ENCODE results near the gene SPSB3.

SPSB3 gene

GRCh38 chr16:1821861-1822611, 39.7 kb upstream of the SPSB3 start:
- Histone ChIP-seq H3K4me1 (ENCODE audit: control insufficient read depth, low read depth, low read length) (no peaks in the 10 kb centered on the region), H3K36me3 (ENCODE audit: control insufficient read depth, low read depth, low read length) (no peaks in the 10 kb centered on the region), H3K27me3 (ENCODE audit: control insufficient read depth, insufficient read depth, low read length) (no peaks in the 10 kb centered on the region), H3K9me3 (ENCODE audit: control insufficient read depth, low read depth, low read length) (no peaks in the 10 kb centered on the region), H3K27ac (ENCODE audit: low read length) (no peak overlapping the region), H3K9ac (ENCODE audit: low read length) (no peak overlapping the region), H3K4me3 (ENCODE audit: low read length) (no peak overlapping the region)

GRCh38 chr16:1820946-1821290, 38.5 kb upstream of the SPSB3 start:
- Histone ChIP-seq H3K4me1 (ENCODE audit: control insufficient read depth, low read depth, low read length) (no peaks in the 10 kb centered on the region), H3K27ac (ENCODE audit: low read length) (no peak overlapping the region), H3K27me3 (ENCODE audit: control insufficient read depth, insufficient read depth, low read length) (no peaks in the 10 kb centered on the region)

GRCh38 chr16:1820096-1820945, 38.0 kb upstream of the SPSB3 start:
- Histone ChIP-seq H3K27me3 (ENCODE audit: control insufficient read depth, insufficient read depth, low read length) (no peaks in the 10 kb centered on the region), H3K9me3 (ENCODE audit: control insufficient read depth, low read depth, low read length) (no peaks in the 10 kb centered on the region), H3K9ac (ENCODE audit: low read length) (no peak overlapping the region), H3K36me3 (ENCODE audit: control insufficient read depth, low read depth, low read length) (no peaks in the 10 kb centered on the region), H3K4me1 (ENCODE audit: control insufficient read depth, low read depth, low read length) (no peaks in the 10 kb centered on the region), H3K4me3 (ENCODE audit: low read length) (no peak overlapping the region), H3K27ac (ENCODE audit: low read length) (no peak overlapping the region)

More at GRCh38 chr16:1820946-1821290, 38.5 kb upstream of the SPSB3 start:
- H3K36me3 ChIP-seq (ENCODE audit: control insufficient read depth, low read depth, low read length): no peaks in the 10 kb centered on the region
- no peaks in the 10 kb centered on the region for H3K9me3 ChIP-seq (ENCODE audit: control insufficient read depth, low read depth, low read length)
- H3K4me3 ChIP-seq (ENCODE audit: low read length): no peak overlapping the region
- H3K9ac ChIP-seq (ENCODE audit: low read length): no peak overlapping the region

DNA sequence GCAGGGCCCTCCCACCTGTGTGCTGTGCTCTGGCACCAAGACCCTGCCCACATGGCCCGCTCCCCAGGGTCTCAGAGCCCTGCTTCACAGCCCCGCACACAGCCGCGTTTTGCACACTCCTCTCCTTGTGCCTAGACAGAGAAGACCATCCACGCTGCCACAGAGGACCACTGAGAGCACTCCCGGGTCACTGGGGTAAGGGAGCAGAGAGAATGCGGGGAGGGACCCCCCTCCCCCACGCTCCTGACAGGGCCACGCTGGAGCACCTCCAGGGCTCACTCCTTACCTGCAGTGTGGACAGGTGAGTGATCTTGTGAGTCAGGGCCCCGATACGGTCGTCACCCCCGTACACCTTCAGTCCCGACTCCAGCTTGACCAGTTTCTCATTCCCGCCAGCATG, 37.2 kb upstream of the SPSB3 start:
- Histone ChIP-seq H3K4me3 (ENCODE audit: low read length) (no peak overlapping the region), H3K27me3 (ENCODE audit: control insufficient read depth, insufficient read depth, low read length) (no peaks in the 10 kb centered on the region), H3K4me1 (ENCODE audit: control insufficient read depth, low read depth, low read length) (no peaks in the 10 kb centered on the region), H3K36me3 (ENCODE audit: control insufficient read depth, low read depth, low read length) (no peaks in the 10 kb centered on the region), H3K9ac (ENCODE audit: low read length) (no peak overlapping the region), H3K27ac (ENCODE audit: low read length) (no peak overlapping the region), H3K9me3 (ENCODE audit: control insufficient read depth, low read depth, low read length) (no peaks in the 10 kb centered on the region)

DNA sequence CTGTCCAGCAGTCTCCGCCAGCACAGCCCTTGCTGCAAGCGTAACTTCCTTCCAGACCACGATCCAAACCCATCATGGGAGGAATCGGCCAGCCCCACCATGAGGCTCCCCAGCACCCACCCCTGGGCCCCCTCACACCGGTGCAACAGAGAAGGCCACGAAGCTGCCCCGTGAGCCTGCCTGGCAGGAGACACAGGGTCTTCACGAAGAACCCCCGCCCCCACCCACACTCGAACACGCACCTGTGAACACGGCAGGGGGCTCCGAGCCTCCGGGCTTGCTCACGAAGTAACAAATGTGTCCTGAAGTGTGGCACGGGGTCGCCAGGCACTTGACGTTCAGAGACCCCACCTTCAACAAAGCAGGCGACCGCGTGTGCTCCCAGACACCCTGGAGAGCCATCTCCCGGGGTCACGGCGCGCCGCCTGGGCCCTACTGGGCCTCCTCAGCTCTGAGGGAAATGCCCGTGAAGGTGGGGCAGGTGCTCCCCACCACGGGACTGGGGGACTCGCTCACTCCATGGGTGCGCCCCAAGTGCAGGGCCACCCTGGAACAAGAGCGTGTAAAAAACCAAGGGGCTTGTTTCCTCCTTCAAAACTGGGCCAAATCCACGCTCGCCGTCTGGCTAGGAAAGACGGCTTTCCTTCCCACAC, 36.6 kb upstream of the SPSB3 start:
- no peaks in the 10 kb centered on the region for H3K9me3 ChIP-seq (ENCODE audit: control insufficient read depth, low read depth, low read length)
- no peak overlapping the region for H3K9ac ChIP-seq (ENCODE audit: low read length)
- no peaks in the 10 kb centered on the region for H3K27me3 ChIP-seq (ENCODE audit: control insufficient read depth, insufficient read depth, low read length)
- H3K27ac ChIP-seq (ENCODE audit: low read length): no peak overlapping the region
- no peaks in the 10 kb centered on the region for H3K4me1 ChIP-seq (ENCODE audit: control insufficient read depth, low read depth, low read length)
- no peak overlapping the region for H3K4me3 ChIP-seq (ENCODE audit: low read length)
- no peaks in the 10 kb centered on the region for H3K36me3 ChIP-seq (ENCODE audit: control insufficient read depth, low read depth, low read length)

GRCh38 chr16:1818204-1818872, 36.0 kb upstream of the SPSB3 start:
- Histone ChIP-seq H3K27ac (ENCODE audit: low read length) (no peak overlapping the region), H3K27me3 (ENCODE audit: control insufficient read depth, insufficient read depth, low read length) (no peaks in the 10 kb centered on the region), H3K9me3 (ENCODE audit: control insufficient read depth, low read depth, low read length) (no peaks in the 10 kb centered on the region), H3K36me3 (ENCODE audit: control insufficient read depth, low read depth, low read length) (no peaks in the 10 kb centered on the region), H3K4me3 (ENCODE audit: low read length) (no peak overlapping the region), H3K4me1 (ENCODE audit: control insufficient read depth, low read depth, low read length) (no peaks in the 10 kb centered on the region), H3K9ac (ENCODE audit: low read length) (no peak overlapping the region)

DNA sequence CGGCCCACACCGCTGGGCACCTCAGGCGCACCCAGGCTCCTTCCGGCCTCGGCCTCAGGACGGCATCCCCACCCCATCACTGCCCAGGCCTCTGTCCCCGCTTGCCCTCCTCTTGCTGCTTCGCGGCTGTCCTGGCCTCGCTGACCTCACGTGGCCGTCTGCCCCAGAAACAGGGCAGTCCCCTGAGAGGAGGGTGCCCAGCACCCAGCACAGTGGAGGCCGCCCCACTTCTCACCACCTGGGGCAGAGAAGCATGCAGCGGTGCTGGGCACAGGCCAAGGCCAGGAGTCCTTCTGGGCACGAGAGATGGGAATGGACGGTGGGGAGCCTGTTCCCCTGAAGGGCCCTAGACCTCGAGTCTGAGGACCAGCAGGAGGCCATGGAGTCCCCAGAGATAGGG, 35.3 kb upstream of the SPSB3 start:
- H3K27ac ChIP-seq (ENCODE audit: low read length): no peak overlapping the region
- H3K36me3 ChIP-seq (ENCODE audit: control insufficient read depth, low read depth, low read length): no peaks in the 10 kb centered on the region
- H3K9ac ChIP-seq (ENCODE audit: low read length): no peak overlapping the region
- no peaks in the 10 kb centered on the region for H3K9me3 ChIP-seq (ENCODE audit: control insufficient read depth, low read depth, low read length)
- no peaks in the 10 kb centered on the region for H3K4me1 ChIP-seq (ENCODE audit: control insufficient read depth, low read depth, low read length)
- H3K4me3 ChIP-seq (ENCODE audit: low read length): no peak overlapping the region
- no peaks in the 10 kb centered on the region for H3K27me3 ChIP-seq (ENCODE audit: control insufficient read depth, insufficient read depth, low read length)

DNA sequence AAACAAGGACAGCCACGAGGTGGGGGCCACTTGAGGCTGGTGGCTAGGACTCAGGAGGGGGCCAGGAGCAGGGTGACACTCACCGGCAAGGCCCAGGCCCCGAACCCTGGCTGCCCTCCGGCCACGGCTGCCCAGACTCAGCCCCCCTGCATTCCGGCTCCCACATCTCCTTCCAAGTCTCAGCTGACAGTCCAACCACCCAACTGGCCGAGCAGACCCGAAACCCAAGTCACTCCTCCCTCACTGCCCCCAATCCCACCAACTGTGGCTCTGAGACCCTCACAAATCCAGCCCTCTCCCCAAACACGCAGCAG, 34.9 kb upstream of the SPSB3 start:
- H3K9ac ChIP-seq (ENCODE audit: low read length): no peak overlapping the region
- no peaks in the 10 kb centered on the region for H3K9me3 ChIP-seq (ENCODE audit: control insufficient read depth, low read depth, low read length)
- no peaks in the 10 kb centered on the region for H3K27me3 ChIP-seq (ENCODE audit: control insufficient read depth, insufficient read depth, low read length)
- H3K4me1 ChIP-seq (ENCODE audit: control insufficient read depth, low read depth, low read length): no peaks in the 10 kb centered on the region
- H3K27ac ChIP-seq (ENCODE audit: low read length): no peak overlapping the region
- H3K4me3 ChIP-seq (ENCODE audit: low read length): no peak overlapping the region
- H3K36me3 ChIP-seq (ENCODE audit: control insufficient read depth, low read depth, low read length): no peaks in the 10 kb centered on the region

- H3K27ac ChIP-seq (ENCODE audit: low read length): no peak overlapping the region
- no peaks in the 10 kb centered on the region for H3K9me3 ChIP-seq (ENCODE audit: control insufficient read depth, low read depth, low read length)
- H3K27me3 ChIP-seq (ENCODE audit: control insufficient read depth, insufficient read depth, low read length): no peaks in the 10 kb centered on the region
- H3K4me1 ChIP-seq (ENCODE audit: control insufficient read depth, low read depth, low read length): no peaks in the 10 kb centered on the region
- H3K9ac ChIP-seq (ENCODE audit: low read length): no peak overlapping the region
- H3K4me3 ChIP-seq (ENCODE audit: low read length): no peak overlapping the region
- no peaks in the 10 kb centered on the region for H3K36me3 ChIP-seq (ENCODE audit: control insufficient read depth, low read depth, low read length)
Observed at GRCh38 chr16:1816396-1817275, 34.3 kb upstream of the SPSB3 start.

- no peak overlapping the region for H3K4me3 ChIP-seq (ENCODE audit: low read length)
- H3K9me3 ChIP-seq (ENCODE audit: control insufficient read depth, low read depth, low read length): no peaks in the 10 kb centered on the region
- no peaks in the 10 kb centered on the region for H3K27me3 ChIP-seq (ENCODE audit: control insufficient read depth, insufficient read depth, low read length)
- H3K36me3 ChIP-seq (ENCODE audit: control insufficient read depth, low read depth, low read length): no peaks in the 10 kb centered on the region
- H3K9ac ChIP-seq (ENCODE audit: low read length): no peak overlapping the region
- no peak overlapping the region for H3K27ac ChIP-seq (ENCODE audit: low read length)
- no peaks in the 10 kb centered on the region for H3K4me1 ChIP-seq (ENCODE audit: control insufficient read depth, low read depth, low read length)
Observed at GRCh38 chr16:1815461-1815860, 33.1 kb upstream of the SPSB3 start.

- Histone ChIP-seq H3K27me3 (ENCODE audit: control insufficient read depth, insufficient read depth, low read length) (no peaks in the 10 kb centered on the region), H3K27ac (ENCODE audit: low read length) (no peak overlapping the region), H3K4me3 (ENCODE audit: low read length) (no peak overlapping the region), H3K4me1 (ENCODE audit: control insufficient read depth, low read depth, low read length) (no peaks in the 10 kb centered on the region), H3K9ac (ENCODE audit: low read length) (no peak overlapping the region), H3K36me3 (ENCODE audit: control insufficient read depth, low read depth, low read length) (no peaks in the 10 kb centered on the region), H3K9me3 (ENCODE audit: control insufficient read depth, low read depth, low read length) (no peaks in the 10 kb centered on the region)
Observed at GRCh38 chr16:1812732-1813163, 30.4 kb upstream of the SPSB3 start.

All from iPS-18a (cell line).